Ovary (tissue), 3 donors: Measurements from ENCODE around the gene ZNF718.

ENCODE experiments used
- EP300 ChIP-seq: sonication (generic); formaldehyde crosslinking; IDR thresholded peaks from one replicate; pipeline ENCODE4 v1.6.1; 2017; ENCODE audit warnings: antibody characterized with exemption
- POLR2A ChIP-seq: fragments of 450-650 bp; IDR thresholded peaks from one replicate; pipeline ENCODE4 v1.6.1; 2017; ENCODE audit warnings: antibody characterized with exemption, mild to moderate bottlenecking, moderate library complexity
- TF ChIP-seq, protein P1 (sequence below), 3 donors: fragments of 450-650 bp in 2 of 3; fragments of 200-600 bp in 1 of 3; IDR thresholded peaks; one replicate each; pipeline versions ENCODE4 v1.5.1 to v1.8.0; 2016 to 2022; ENCODE audit warnings: antibody characterized with exemption in 3 of 3, mild to moderate bottlenecking in 1 of 3
- donor health status: DM: no; HTN: no; CAD: no.

- TF ChIP-seq POLR2A (no peak), EP300 (no peak)
- TF ChIP-seq, protein P1, sequence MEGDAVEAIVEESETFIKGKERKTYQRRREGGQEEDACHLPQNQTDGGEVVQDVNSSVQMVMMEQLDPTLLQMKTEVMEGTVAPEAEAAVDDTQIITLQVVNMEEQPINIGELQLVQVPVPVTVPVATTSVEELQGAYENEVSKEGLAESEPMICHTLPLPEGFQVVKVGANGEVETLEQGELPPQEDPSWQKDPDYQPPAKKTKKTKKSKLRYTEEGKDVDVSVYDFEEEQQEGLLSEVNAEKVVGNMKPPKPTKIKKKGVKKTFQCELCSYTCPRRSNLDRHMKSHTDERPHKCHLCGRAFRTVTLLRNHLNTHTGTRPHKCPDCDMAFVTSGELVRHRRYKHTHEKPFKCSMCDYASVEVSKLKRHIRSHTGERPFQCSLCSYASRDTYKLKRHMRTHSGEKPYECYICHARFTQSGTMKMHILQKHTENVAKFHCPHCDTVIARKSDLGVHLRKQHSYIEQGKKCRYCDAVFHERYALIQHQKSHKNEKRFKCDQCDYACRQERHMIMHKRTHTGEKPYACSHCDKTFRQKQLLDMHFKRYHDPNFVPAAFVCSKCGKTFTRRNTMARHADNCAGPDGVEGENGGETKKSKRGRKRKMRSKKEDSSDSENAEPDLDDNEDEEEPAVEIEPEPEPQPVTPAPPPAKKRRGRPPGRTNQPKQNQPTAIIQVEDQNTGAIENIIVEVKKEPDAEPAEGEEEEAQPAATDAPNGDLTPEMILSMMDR (IDR thresholded peaks at IDR 0.05) = no peak
Observed at GRCh38 chr4:147233-147632, 22.9 kb downstream of the ZNF718 start.
